Body of pancreas (tissue), 4 donors: ENCODE measurements around the gene INSIG2. TPM values are rescaled to one million over a fixed set of nuclear protein-coding genes. Genes with fewer than 3 reads are reported as not detected.

Source experiments
- ATAC-seq: fragments of 150-250 bp; one replicate; pipeline ENCODE4 v1.9.1; 2016
- DNase-seq, 4 donors: peaks; one replicate each; pipeline ENCODE4 v3.0.0-alpha.2; 2019
- H3K27ac ChIP-seq, 4 donors: fragments of 200-600 bp; sonication (generic); 1 replicate in 3 of 4; 2 replicates in 1 of 4; pipeline versions ENCODE4 v1.5.1 to v1.6.1; 2016 to 2019; ENCODE audit warnings: mild to moderate bottlenecking in 1 of 4, mixed read lengths in 1 of 4, moderate library complexity in 1 of 4
- H3K27me3 ChIP-seq, 2 donors: fragments of 200-600 bp; sonication (generic); one replicate each; pipeline ENCODE4 v1.6.0; 2016; ENCODE audit warnings: mild to moderate bottlenecking in 1 of 2
- H3K36me3 ChIP-seq, 2 donors: fragments of 200-600 bp; sonication (generic); replicated peaks in 1 of 2; 2 replicates each; pipeline ENCODE4 v1.5.1; 2016; ENCODE audit warnings: low read depth in 2 of 2; ENCODE audit not compliant: insufficient read depth in 1 of 2
- H3K4me1 ChIP-seq: fragments of 200-600 bp; sonication (generic); one replicate; pipeline ENCODE4 v1.6.0; 2016
- H3K4me3 ChIP-seq, 2 donors: fragments of 200-600 bp; sonication (generic); 1 replicate in 1 of 2; 2 replicates in 1 of 2; pipeline ENCODE4 v1.5.1; 2016 to 2019
- H3K9me3 ChIP-seq, 3 donors: fragments of 200-600 bp; sonication (generic); 1 replicate in 2 of 3; 2 replicates in 1 of 3; pipeline ENCODE4 v1.5.1; 2016
- POLR2A ChIP-seq, 3 donors: fragments of 450-650 bp; IDR thresholded peaks; one replicate each; pipeline ENCODE4 v1.6.1; 2016; ENCODE audit warnings: antibody characterized with exemption in 3 of 3, mild to moderate bottlenecking in 2 of 3
- WGBS, 2 donors: methylation state at CpG; one replicate each; pipeline ENCODE4 v1.1.5; 2017; 5-methylcytosine and 5-hydroxymethylcytosine counted together
- intact Hi-C: fragments of 100-400 bp; cut with DNase I; formaldehyde crosslinking; loops from one replicate; pipeline ENCODE4 v1.15.1; 2023
- total RNA-seq, 2 donors: library from RNA; depleted of rRNA; stranded (reverse); fragments of >200 nt; gene quantifications; one replicate each; pipeline ENCODE4 v1.1.0, GENCODE V29; 2016
- TF ChIP-seq, protein P1 (sequence below), 7 experiments: fragments of 450-650 bp in 4 of 7; fragments of 200-600 bp in 3 of 7; sonication (generic) in 3 of 7; IDR thresholded peaks; one replicate each; pipeline ENCODE4 v1.5.1; 2016 to 2019; ENCODE audit warnings: antibody characterized with exemption in 7 of 7

INSIG2 gene
- total RNA-seq = 10 to 100 TPM in 1 of 2 donors, 1 to 10 TPM in 1; 3.6 to 25.4 TPM

DNA sequence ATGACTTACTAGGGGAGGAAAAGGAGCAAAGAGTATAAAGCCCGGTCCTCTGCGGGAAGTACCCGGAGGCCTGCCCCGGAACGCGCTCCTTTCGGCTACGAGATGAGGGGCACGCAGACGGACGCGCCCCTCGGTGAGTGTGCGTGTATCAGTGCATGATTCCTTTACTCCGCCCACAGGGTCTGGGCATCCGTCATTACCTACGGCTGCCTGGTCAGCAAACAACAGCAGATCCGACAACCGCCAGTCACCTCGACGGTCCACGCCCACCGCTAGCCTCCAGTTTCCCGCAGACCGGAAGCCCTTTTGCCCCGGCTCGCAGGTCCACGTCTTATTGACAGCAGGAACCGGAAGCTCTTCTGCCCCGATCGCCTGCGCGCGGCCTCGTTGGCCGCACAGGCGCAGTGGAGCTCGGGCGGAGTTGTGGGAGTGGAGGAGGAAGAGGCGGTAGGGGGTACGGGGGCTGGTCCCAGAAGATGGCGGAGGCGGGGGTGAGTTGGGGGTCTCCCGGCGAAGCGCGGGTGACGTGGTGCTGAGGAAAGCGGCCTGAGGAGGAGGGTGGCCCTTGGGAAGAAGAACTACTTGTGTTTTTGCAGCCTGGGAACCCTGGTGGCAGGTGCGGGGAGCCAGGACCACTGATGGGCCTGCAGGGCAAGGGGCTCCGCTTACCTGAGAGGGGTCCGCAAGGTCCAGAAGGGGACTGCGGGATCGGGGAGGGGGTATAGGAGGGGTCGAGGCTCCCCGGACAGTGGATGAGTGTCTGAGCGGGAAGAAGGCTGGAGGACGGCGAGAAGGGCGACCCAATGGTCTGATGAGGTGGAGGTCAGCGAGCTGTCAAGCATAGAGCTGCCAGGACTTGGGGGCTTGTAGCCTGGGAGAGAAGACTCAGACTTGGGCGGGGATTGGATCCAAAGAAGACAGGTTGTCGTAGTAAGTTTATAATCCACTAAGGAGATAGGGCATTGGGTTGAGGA lies at the start of gene INSIG2:
TSS of gene INSIG2 (plus strand) at position 421 of the 974 bp plus-strand sequence. CDS start 8,086 bp downstream, outside the sequence.
- Histone ChIP-seq H3K36me3 (no peaks in the 10 kb centered on the region), H3K27ac (peak within 1 kb of the TSS; percentile 75 to 92 (median 89)), H3K4me1 (peaks cover 70% of the 10 kb centered on the region), H3K4me3 (peak within 1 kb of the TSS; percentile 54 to 75), H3K9me3 (no peaks in the 10 kb centered on the region), H3K27me3 (no peaks in the 10 kb centered on the region)
- TF ChIP-seq POLR2A (IDR thresholded peaks at IDR 0.05) = peak; percentile 60 to 92 (median 85)
- TF ChIP-seq, protein P1, sequence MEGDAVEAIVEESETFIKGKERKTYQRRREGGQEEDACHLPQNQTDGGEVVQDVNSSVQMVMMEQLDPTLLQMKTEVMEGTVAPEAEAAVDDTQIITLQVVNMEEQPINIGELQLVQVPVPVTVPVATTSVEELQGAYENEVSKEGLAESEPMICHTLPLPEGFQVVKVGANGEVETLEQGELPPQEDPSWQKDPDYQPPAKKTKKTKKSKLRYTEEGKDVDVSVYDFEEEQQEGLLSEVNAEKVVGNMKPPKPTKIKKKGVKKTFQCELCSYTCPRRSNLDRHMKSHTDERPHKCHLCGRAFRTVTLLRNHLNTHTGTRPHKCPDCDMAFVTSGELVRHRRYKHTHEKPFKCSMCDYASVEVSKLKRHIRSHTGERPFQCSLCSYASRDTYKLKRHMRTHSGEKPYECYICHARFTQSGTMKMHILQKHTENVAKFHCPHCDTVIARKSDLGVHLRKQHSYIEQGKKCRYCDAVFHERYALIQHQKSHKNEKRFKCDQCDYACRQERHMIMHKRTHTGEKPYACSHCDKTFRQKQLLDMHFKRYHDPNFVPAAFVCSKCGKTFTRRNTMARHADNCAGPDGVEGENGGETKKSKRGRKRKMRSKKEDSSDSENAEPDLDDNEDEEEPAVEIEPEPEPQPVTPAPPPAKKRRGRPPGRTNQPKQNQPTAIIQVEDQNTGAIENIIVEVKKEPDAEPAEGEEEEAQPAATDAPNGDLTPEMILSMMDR (IDR thresholded peaks at IDR 0.05) = peak in 4 of 7 experiments; percentile 13 to 51 (median 27)
- 0 to 1% methylated on average over 43 to 63 of the region's 63 CpGs for WGBS, 2 donors
- intact Hi-C loops = no loop called here
- ATAC-seq (peak; percentile 90), DNase-seq (peak; percentile 95 to 98 (median 96))

DNA sequence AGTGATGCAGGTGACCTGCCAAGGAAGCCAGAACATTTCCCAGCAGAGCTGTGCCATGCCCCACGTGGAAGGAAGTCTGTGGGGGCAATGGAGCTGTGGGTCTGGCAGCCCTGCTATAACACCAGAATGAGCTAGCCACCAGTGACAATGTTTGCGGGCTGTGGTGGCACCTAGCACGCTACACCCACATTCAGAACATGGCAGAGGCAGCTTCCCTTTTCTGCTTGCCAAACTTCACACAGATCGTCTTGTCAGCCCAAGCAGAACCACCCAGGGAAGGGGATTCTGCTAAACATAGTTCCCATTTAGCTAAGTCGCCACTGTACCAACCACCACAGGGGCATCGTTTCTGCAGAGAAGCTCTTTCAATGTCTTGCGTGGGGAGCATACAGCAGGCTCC lies 47.4 kb upstream of the INSIG2 start:
- H3K4me3 ChIP-seq = no peak overlapping the region
- no peak for ATAC-seq
- H3K4me1 ChIP-seq = no peaks in the 10 kb centered on the region
- H3K27ac ChIP-seq = no peak overlapping the region
- H3K9me3 ChIP-seq = no peaks in the 10 kb centered on the region
- no peak for DNase-seq
- WGBS, 2 donors = 66 to 67% methylated on average over 7 of the region's 7 CpGs
- TF ChIP-seq, protein P1 (IDR thresholded peaks at IDR 0.05) = no peak
- no peak for TF ChIP-seq POLR2A (IDR thresholded peaks at IDR 0.05)
- intact Hi-C loops = loop anchor here (5.0 kb wide), 1 partner anchor 816 kb away; no protein-coding TSS in a partner anchor
- no peaks in the 10 kb centered on the region for H3K36me3 ChIP-seq
- H3K27me3 ChIP-seq = no peaks in the 10 kb centered on the region

DNA sequence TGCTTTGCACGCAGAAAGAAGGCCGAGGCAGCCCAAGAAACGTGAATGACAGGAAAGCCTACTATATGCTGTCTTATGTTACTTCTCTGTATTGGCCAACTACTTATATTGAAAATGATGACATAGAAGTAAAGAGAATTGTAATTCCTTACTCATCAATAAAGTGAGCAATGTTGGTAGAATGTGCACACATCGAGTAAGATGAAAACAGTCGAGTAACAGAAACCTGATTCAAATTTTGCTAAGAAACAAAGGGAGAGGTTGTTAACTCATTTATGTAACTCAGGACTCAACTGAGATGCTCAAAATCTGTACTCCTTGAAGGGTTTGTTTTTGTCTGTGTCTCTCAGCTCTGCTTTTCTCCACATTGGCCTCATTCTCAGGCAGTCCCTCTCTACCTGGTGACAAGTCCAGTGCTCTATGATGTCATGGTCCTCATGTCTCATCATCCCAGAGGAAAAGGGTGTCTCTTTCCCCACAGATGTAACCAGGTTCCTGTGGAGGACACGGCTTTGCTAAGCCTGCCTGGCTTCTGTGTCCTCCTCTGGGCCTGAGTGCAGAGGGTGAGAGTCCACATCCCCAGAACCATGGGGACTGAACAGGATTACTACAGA lies 44.1 kb upstream of the INSIG2 start:
- peaks cover 13% of the 10 kb centered on the region for H3K4me1 ChIP-seq
- TF ChIP-seq, protein P1 (IDR thresholded peaks at IDR 0.05) = no peak
- no peak for TF ChIP-seq POLR2A (IDR thresholded peaks at IDR 0.05)
- H3K27me3 ChIP-seq = no peaks in the 10 kb centered on the region
- no peaks in the 10 kb centered on the region for H3K36me3 ChIP-seq
- ATAC-seq (no peak), DNase-seq (no peak)
- no peak overlapping the region for H3K4me3 ChIP-seq
- 61 to 69% methylated on average over 6 of the region's 6 CpGs for WGBS, 2 donors
- H3K9me3 ChIP-seq = no peaks in the 10 kb centered on the region
- intact Hi-C loops = loop anchor here (5.0 kb wide), 1 partner anchor 813 kb away; no protein-coding TSS in a partner anchor
- H3K27ac ChIP-seq = no peak overlapping the region

DNA sequence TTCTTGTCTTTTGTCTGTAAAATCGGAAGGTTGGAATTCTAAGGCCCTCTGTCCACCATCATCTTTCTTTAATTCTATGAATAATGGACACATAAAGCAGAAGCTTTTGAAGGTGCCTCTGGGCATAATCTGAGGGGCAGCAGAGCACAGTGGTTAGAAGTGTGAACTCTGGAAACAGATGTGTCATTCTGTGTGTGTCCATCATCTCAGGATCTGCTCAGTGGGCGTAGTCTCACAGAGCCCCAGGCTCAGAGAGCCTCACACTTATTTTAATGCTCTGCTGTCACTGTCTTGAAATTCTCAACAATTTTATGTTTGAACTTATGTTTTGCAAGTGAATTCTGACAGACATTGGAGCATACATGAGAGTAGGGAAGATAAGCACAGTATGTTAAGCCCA lies 43.4 kb upstream of the INSIG2 start:
- DNase-seq = no peak
- TF ChIP-seq POLR2A (IDR thresholded peaks at IDR 0.05) = no peak
- TF ChIP-seq, protein P1 (IDR thresholded peaks at IDR 0.05) = no peak
- ATAC-seq = no peak
- Histone ChIP-seq H3K36me3 (no peaks in the 10 kb centered on the region), H3K27me3 (no peaks in the 10 kb centered on the region), H3K9me3 (no peaks in the 10 kb centered on the region), H3K4me1 (peaks cover 17% of the 10 kb centered on the region), H3K27ac (no peak overlapping the region), H3K4me3 (no peak overlapping the region)
- whole genome bisulfite sequencing, 2 donors = 72 to 79% methylated on average over 2 of the region's 2 CpGs
- intact Hi-C loops = loop anchor here (5.0 kb wide), 1 partner anchor 812 kb away; no protein-coding TSS in a partner anchor
